ENCODE results near the gene OR2B6.

DNA sequence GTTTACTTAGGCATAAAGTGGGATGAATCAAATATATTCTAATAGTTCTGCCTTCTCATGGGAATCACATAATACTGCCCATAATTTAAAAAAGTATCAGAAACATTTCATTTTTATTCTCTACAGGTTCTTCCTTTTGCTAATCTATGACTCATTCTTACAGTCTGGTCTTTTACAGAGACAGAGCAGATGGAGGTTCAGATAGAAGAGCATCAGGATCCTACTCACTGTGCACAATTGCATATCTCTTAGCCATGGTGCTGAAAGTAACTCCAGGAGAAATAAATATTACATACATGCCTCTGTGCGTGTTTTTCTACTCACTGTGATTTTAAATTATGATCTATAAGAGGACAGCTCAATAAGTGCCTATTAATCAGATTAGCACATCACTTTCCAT, 16.3 kb upstream of the OR2B6 start:
- no peak for TF ChIP-seq POLR2A (IDR thresholded peaks at IDR 0.05)
- TF ChIP-seq, protein P1, sequence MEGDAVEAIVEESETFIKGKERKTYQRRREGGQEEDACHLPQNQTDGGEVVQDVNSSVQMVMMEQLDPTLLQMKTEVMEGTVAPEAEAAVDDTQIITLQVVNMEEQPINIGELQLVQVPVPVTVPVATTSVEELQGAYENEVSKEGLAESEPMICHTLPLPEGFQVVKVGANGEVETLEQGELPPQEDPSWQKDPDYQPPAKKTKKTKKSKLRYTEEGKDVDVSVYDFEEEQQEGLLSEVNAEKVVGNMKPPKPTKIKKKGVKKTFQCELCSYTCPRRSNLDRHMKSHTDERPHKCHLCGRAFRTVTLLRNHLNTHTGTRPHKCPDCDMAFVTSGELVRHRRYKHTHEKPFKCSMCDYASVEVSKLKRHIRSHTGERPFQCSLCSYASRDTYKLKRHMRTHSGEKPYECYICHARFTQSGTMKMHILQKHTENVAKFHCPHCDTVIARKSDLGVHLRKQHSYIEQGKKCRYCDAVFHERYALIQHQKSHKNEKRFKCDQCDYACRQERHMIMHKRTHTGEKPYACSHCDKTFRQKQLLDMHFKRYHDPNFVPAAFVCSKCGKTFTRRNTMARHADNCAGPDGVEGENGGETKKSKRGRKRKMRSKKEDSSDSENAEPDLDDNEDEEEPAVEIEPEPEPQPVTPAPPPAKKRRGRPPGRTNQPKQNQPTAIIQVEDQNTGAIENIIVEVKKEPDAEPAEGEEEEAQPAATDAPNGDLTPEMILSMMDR (IDR thresholded peaks at IDR 0.05), result no peak
